ENCODE measurements around the gene PRR15L.

PRR15L gene

GRCh38 chr17:47973541-47973940 lies 15.9 kb upstream of the PRR15L start:
- no peaks in the 10 kb centered on the region for H3K9me3 ChIP-seq (ENCODE audit: control insufficient read depth, insufficient read depth, low read length)
- H3K9ac ChIP-seq (ENCODE audit: low read depth, low read length), result no peak overlapping the region
- H3K4me1 ChIP-seq (ENCODE audit: control insufficient read depth, insufficient read depth, low read length), result peaks cover 6% of the 10 kb centered on the region; the same call in 1 of the 2 replicates
- peaks cover 8% of the 10 kb centered on the region; the same call in 1 of the 2 replicates for H3K27me3 ChIP-seq (ENCODE audit: control insufficient read depth, insufficient read depth, low read length)
- peaks cover 39% of the 10 kb centered on the region for H3K36me3 ChIP-seq (ENCODE audit: control insufficient read depth, insufficient read depth, low read length)
- H3K27ac ChIP-seq (ENCODE audit: low read depth, low read length), result no peak overlapping the region
- H3K4me3 ChIP-seq (ENCODE audit: low read depth, low read length), result no peak overlapping the region

GRCh38 chr17:47970725-47971499 lies 13.2 kb upstream of the PRR15L start, which contains the start of gene CDK5RAP3:
Gene CDK5RAP3, plus strand, starts transcription at chr17:47971113. Its CDS starts 34 bp downstream, at chr17:47971147.
- Histone ChIP-seq H3K4me1 (ENCODE audit: control insufficient read depth, insufficient read depth, low read length) (peaks cover 6% of the 10 kb centered on the region; the same call in 1 of the 2 replicates), H3K36me3 (ENCODE audit: control insufficient read depth, insufficient read depth, low read length) (peaks cover 26% of the 10 kb centered on the region), H3K27ac (ENCODE audit: low read depth, low read length) (peak within 1 kb of the TSS; percentile 81), H3K4me3 (ENCODE audit: low read depth, low read length) (peak within 1 kb of the TSS; percentile 86), H3K9ac (ENCODE audit: low read depth, low read length) (peak within 1 kb of the TSS; percentile 76; the same call in 1 of the 2 replicates), H3K9me3 (ENCODE audit: control insufficient read depth, insufficient read depth, low read length) (no peaks in the 10 kb centered on the region), H3K27me3 (ENCODE audit: control insufficient read depth, insufficient read depth, low read length) (peaks cover 8% of the 10 kb centered on the region; the same call in 1 of the 2 replicates)

- Histone ChIP-seq H3K36me3 (ENCODE audit: control insufficient read depth, insufficient read depth, low read length) (peaks cover 19% of the 10 kb centered on the region), H3K27ac (ENCODE audit: low read depth, low read length) (no peak overlapping the region), H3K9ac (ENCODE audit: low read depth, low read length) (no peak overlapping the region), H3K4me3 (ENCODE audit: low read depth, low read length) (peak overlapping the region; percentile 48), H3K27me3 (ENCODE audit: control insufficient read depth, insufficient read depth, low read length) (peaks cover 8% of the 10 kb centered on the region; the same call in 1 of the 2 replicates), H3K4me1 (ENCODE audit: control insufficient read depth, insufficient read depth, low read length) (peaks cover 6% of the 10 kb centered on the region; the same call in 1 of the 2 replicates), H3K9me3 (ENCODE audit: control insufficient read depth, insufficient read depth, low read length) (no peaks in the 10 kb centered on the region)
Measured at GRCh38 chr17:47969930-47970724, 12.4 kb upstream of the PRR15L start.

GRCh38 chr17:47968836-47969235 lies 11.2 kb upstream of the PRR15L start:
- peaks cover 7% of the 10 kb centered on the region for H3K36me3 ChIP-seq (ENCODE audit: control insufficient read depth, insufficient read depth, low read length)
- H3K4me1 ChIP-seq (ENCODE audit: control insufficient read depth, insufficient read depth, low read length), result peaks cover 6% of the 10 kb centered on the region; the same call in 1 of the 2 replicates
- peaks cover 8% of the 10 kb centered on the region; the same call in 1 of the 2 replicates for H3K27me3 ChIP-seq (ENCODE audit: control insufficient read depth, insufficient read depth, low read length)
- H3K9me3 ChIP-seq (ENCODE audit: control insufficient read depth, insufficient read depth, low read length), result no peaks in the 10 kb centered on the region
- no peak overlapping the region for H3K4me3 ChIP-seq (ENCODE audit: low read depth, low read length)
- no peak overlapping the region for H3K9ac ChIP-seq (ENCODE audit: low read depth, low read length)
- no peak overlapping the region for H3K27ac ChIP-seq (ENCODE audit: low read depth, low read length)

- H3K4me3 ChIP-seq (ENCODE audit: low read depth, low read length), result no peak overlapping the region
- H3K9me3 ChIP-seq (ENCODE audit: control insufficient read depth, insufficient read depth, low read length), result no peaks in the 10 kb centered on the region
- peaks cover 6% of the 10 kb centered on the region; the same call in 1 of the 2 replicates for H3K4me1 ChIP-seq (ENCODE audit: control insufficient read depth, insufficient read depth, low read length)
- H3K27me3 ChIP-seq (ENCODE audit: control insufficient read depth, insufficient read depth, low read length), result peaks cover 8% of the 10 kb centered on the region; the same call in 1 of the 2 replicates
- no peak overlapping the region for H3K9ac ChIP-seq (ENCODE audit: low read depth, low read length)
- H3K36me3 ChIP-seq (ENCODE audit: control insufficient read depth, insufficient read depth, low read length), result no peaks in the 10 kb centered on the region
- no peak overlapping the region for H3K27ac ChIP-seq (ENCODE audit: low read depth, low read length)
Measured at GRCh38 chr17:47967607-47968252, 10.0 kb upstream of the PRR15L start.

- Histone ChIP-seq H3K4me1 (ENCODE audit: control insufficient read depth, insufficient read depth, low read length) (peaks cover 4% of the 10 kb centered on the region; the same call in 1 of the 2 replicates), H3K27ac (ENCODE audit: low read depth, low read length) (no peak overlapping the region), H3K9ac (ENCODE audit: low read depth, low read length) (no peak overlapping the region)
Measured at GRCh38 chr17:47966079-47966519, 8.4 kb upstream of the PRR15L start.

GRCh38 chr17:47964856-47965255 lies 7.2 kb upstream of the PRR15L start:
- Histone ChIP-seq H3K9me3 (ENCODE audit: control insufficient read depth, insufficient read depth, low read length) (no peaks in the 10 kb centered on the region), H3K4me1 (ENCODE audit: control insufficient read depth, insufficient read depth, low read length) (no peaks in the 10 kb centered on the region), H3K27ac (ENCODE audit: low read depth, low read length) (no peak overlapping the region), H3K36me3 (ENCODE audit: control insufficient read depth, insufficient read depth, low read length) (no peaks in the 10 kb centered on the region), H3K4me3 (ENCODE audit: low read depth, low read length) (no peak overlapping the region), H3K9ac (ENCODE audit: low read depth, low read length) (no peak overlapping the region), H3K27me3 (ENCODE audit: control insufficient read depth, insufficient read depth, low read length) (peaks cover 4% of the 10 kb centered on the region; the same call in 1 of the 2 replicates)

More at GRCh38 chr17:47966079-47966519, 8.4 kb upstream of the PRR15L start:
- Histone ChIP-seq H3K27me3 (ENCODE audit: control insufficient read depth, insufficient read depth, low read length) (peaks cover 8% of the 10 kb centered on the region; the same call in 1 of the 2 replicates), H3K36me3 (ENCODE audit: control insufficient read depth, insufficient read depth, low read length) (no peaks in the 10 kb centered on the region), H3K4me3 (ENCODE audit: low read depth, low read length) (no peak overlapping the region), H3K9me3 (ENCODE audit: control insufficient read depth, insufficient read depth, low read length) (no peaks in the 10 kb centered on the region)

- H3K36me3 ChIP-seq (ENCODE audit: control insufficient read depth, insufficient read depth, low read length), result no peaks in the 10 kb centered on the region
- H3K4me3 ChIP-seq (ENCODE audit: low read depth, low read length), result no peak overlapping the region
- H3K9ac ChIP-seq (ENCODE audit: low read depth, low read length), result no peak overlapping the region
- peaks cover 4% of the 10 kb centered on the region for H3K4me1 ChIP-seq (ENCODE audit: control insufficient read depth, insufficient read depth, low read length)
- no peaks in the 10 kb centered on the region for H3K27me3 ChIP-seq (ENCODE audit: control insufficient read depth, insufficient read depth, low read length)
- no peaks in the 10 kb centered on the region for H3K9me3 ChIP-seq (ENCODE audit: control insufficient read depth, insufficient read depth, low read length)
- no peak overlapping the region for H3K27ac ChIP-seq (ENCODE audit: low read depth, low read length)
Measured at GRCh38 chr17:47962901-47963300, 5.2 kb upstream of the PRR15L start.

- Histone ChIP-seq H3K9ac (ENCODE audit: low read depth, low read length) (no peak overlapping the region), H3K36me3 (ENCODE audit: control insufficient read depth, insufficient read depth, low read length) (no peaks in the 10 kb centered on the region), H3K27me3 (ENCODE audit: control insufficient read depth, insufficient read depth, low read length) (no peaks in the 10 kb centered on the region), H3K4me1 (ENCODE audit: control insufficient read depth, insufficient read depth, low read length) (peaks cover 11% of the 10 kb centered on the region), H3K27ac (ENCODE audit: low read depth, low read length) (no peak overlapping the region), H3K4me3 (ENCODE audit: low read depth, low read length) (no peak overlapping the region), H3K9me3 (ENCODE audit: control insufficient read depth, insufficient read depth, low read length) (no peaks in the 10 kb centered on the region)
Measured at GRCh38 chr17:47961406-47961805, 3.7 kb upstream of the PRR15L start.

GRCh38 chr17:47959825-47960655 lies 2.4 kb upstream of the PRR15L start:
- Histone ChIP-seq H3K9me3 (ENCODE audit: control insufficient read depth, insufficient read depth, low read length) (no peaks in the 10 kb centered on the region), H3K27ac (ENCODE audit: low read depth, low read length) (no peak overlapping the region), H3K4me1 (ENCODE audit: control insufficient read depth, insufficient read depth, low read length) (peaks cover 11% of the 10 kb centered on the region), H3K4me3 (ENCODE audit: low read depth, low read length) (no peak overlapping the region), H3K9ac (ENCODE audit: low read depth, low read length) (no peak overlapping the region), H3K27me3 (ENCODE audit: control insufficient read depth, insufficient read depth, low read length) (no peaks in the 10 kb centered on the region), H3K36me3 (ENCODE audit: control insufficient read depth, insufficient read depth, low read length) (no peaks in the 10 kb centered on the region)

Measured in HUES48 (cell line).